K562 (cell line): Measurements from ENCODE around the gene SCAPER. TPM values are rescaled to one million over a fixed set of nuclear protein-coding genes. Genes with fewer than 3 reads are reported as not detected.

ENCODE experiments used
- ATAC-seq: fragments of 200-7000 bp; cut with Tn5 transposase; 3 replicates; pipeline ENCODE4 v1.9.1; 2020; ENCODE audit warnings: moderate library complexity
- BruUV-seq: library from RNA; stranded (reverse); fragments of 400-500 nt; replicated peaks from 2 replicates; lab custom pipeline; 2021; lab: Mats Ljungman, UMichigan
- CTCF ChIA-PET: fragments of 300-600 bp; formaldehyde crosslinking; extraction: SDS; loops from one replicate; lab custom pipeline; 2021; ENCODE audit warnings: low intra/inter-chr PET ratio; lab: Yijun Ruan, JAX
- POLR2A ChIA-PET: fragments of 300-600, 350-650 bp; sonication (Branson Sonifier 250); formaldehyde crosslinking; extraction: SDS; loops from one replicate; lab custom pipeline; 2021; ENCODE audit warnings: antibody characterized with exemption, inconsistent platforms; lab: Yijun Ruan, JAX
- DNase-seq, 4 experiments: peaks; one replicate each; pipeline versions ENCODE4 v3.0.0 to v3.0.0-alpha.2; 2011 to 2018; ENCODE audit warnings: low spot score in 3 of 4, mixed read lengths in 3 of 4; ENCODE audit errors: extremely low read depth in 1 of 4
- FAIRE-seq: peaks from 2 replicates; lab custom pipeline; 2011; peaks lifted over from hg19 to GRCh38; lab: Jason Lieb, UNC
- H2AFZ ChIP-seq: 2 replicates; pipeline ENCODE4 v1.6.0; 2011; ENCODE audit warnings: low read depth, low read length, control low read depth, inconsistent platforms
- H3K27ac ChIP-seq: fragments of 200-600 bp; 3 replicates; pipeline ENCODE4 v1.8.0; 2011; ENCODE audit warnings: low read depth, mild to moderate bottlenecking, control low read depth, inconsistent platforms, low read length, moderate library complexity, mixed read lengths; ENCODE audit errors: extremely low read depth
- H3K27me3 ChIP-seq, 2 experiments: fragments of 300-600 bp in 1 of 2; 2 replicates in 1 of 2; 3 replicates in 1 of 2; pipeline versions ENCODE4 v1.6.0 to v1.8.0; 2011; ENCODE audit warnings: inconsistent platforms in 2 of 2, low read length in 2 of 2, mild to moderate bottlenecking in 1 of 2, mixed read lengths in 1 of 2, moderate library complexity in 1 of 2; ENCODE audit not compliant: control insufficient read depth in 2 of 2, insufficient read depth in 2 of 2
- H3K36me3 ChIP-seq: fragments of 300-600 bp; 3 replicates; pipeline ENCODE4 v1.8.0; 2011; ENCODE audit warnings: mild to moderate bottlenecking, low read length, inconsistent platforms; ENCODE audit not compliant: control insufficient read depth, insufficient read depth
- H3K4me1 ChIP-seq, 2 experiments: fragments of 200-600 bp in 1 of 2; replicated peaks in 1 of 2; 2 replicates in 1 of 2; 3 replicates in 1 of 2; pipeline versions ENCODE4 v1.5.1 to v1.8.0; 2011; ENCODE audit warnings: inconsistent platforms in 2 of 2, low read length in 2 of 2, mild to moderate bottlenecking in 1 of 2, mixed read lengths in 1 of 2, moderate library complexity in 1 of 2; ENCODE audit not compliant: control insufficient read depth in 2 of 2, insufficient read depth in 2 of 2
- H3K4me2 ChIP-seq: 2 replicates; pipeline ENCODE4 v1.6.1; 2011; ENCODE audit warnings: low read length, control low read depth, inconsistent platforms, mixed read lengths; ENCODE audit not compliant: insufficient read depth
- H3K4me3 ChIP-seq: fragments of 200-600 bp; sonication (generic), shearing (Covaris generic); 2 replicates; pipeline ENCODE4 v1.5.1; 2016; ENCODE audit warnings: control low read depth, inconsistent platforms
- H3K79me2 ChIP-seq: fragments of 200-600 bp; 3 replicates; pipeline ENCODE4 v1.8.0; 2011; ENCODE audit warnings: low read length, inconsistent platforms; ENCODE audit not compliant: control insufficient read depth, insufficient read depth
- H3K9ac ChIP-seq, 2 experiments: 2 replicates each; pipeline versions ENCODE4 v1.6.0 to v1.6.1; 2011; ENCODE audit warnings: low read depth in 2 of 2, low read length in 2 of 2, control low read depth in 1 of 2, inconsistent platforms in 1 of 2, mild to moderate bottlenecking in 1 of 2, mixed read lengths in 1 of 2; ENCODE audit not compliant: insufficient read depth in 1 of 2
- H3K9me1 ChIP-seq: one replicate; pipeline ENCODE4 v1.6.0; 2011; ENCODE audit warnings: inconsistent platforms, mild to moderate bottlenecking, low read length, moderate library complexity; ENCODE audit not compliant: control insufficient read depth, insufficient read depth
- H3K9me3 ChIP-seq: replicated peaks from 2 replicates; pipeline ENCODE4 v1.5.1; 2011; ENCODE audit warnings: low read depth, low read length, inconsistent platforms; ENCODE audit not compliant: control insufficient read depth, insufficient read depth
- H4K20me1 ChIP-seq: replicated peaks from 2 replicates; pipeline ENCODE4 v1.6.1; 2011; ENCODE audit warnings: low read length, inconsistent platforms, mixed read lengths; ENCODE audit not compliant: control insufficient read depth, insufficient read depth
- NONO ChIP-seq, 2 experiments: fragments of 200-400 bp in 1 of 2; fragments of 450-650 bp in 1 of 2; formaldehyde crosslinking in 1 of 2; IDR thresholded peaks; 2 replicates each; pipeline ENCODE4 v1.6.1; 2017; ENCODE audit warnings: low read depth in 2 of 2, mild to moderate bottlenecking in 2 of 2, moderate library complexity in 2 of 2, low read length in 1 of 2
- RB1 ChIP-seq: fragments of 450-650 bp; IDR thresholded peaks from 2 replicates; pipeline ENCODE4 v1.6.1; 2017; ENCODE audit warnings: low read depth, mild to moderate bottlenecking
- RCOR1 ChIP-seq, 2 experiments: IDR thresholded peaks; 2 replicates each; pipeline ENCODE4 v1.6.1; 2012; ENCODE audit warnings: low read depth in 2 of 2, low read length in 2 of 2, borderline replicate concordance in 1 of 2, improper control_type of control experiment in 1 of 2
- SNRNP70 ChIP-seq: fragments of 200-400 bp; formaldehyde crosslinking; optimal IDR thresholded peaks from 2 replicates; pipeline ENCODE3; 2017; ENCODE audit warnings: low read depth, low read length
- SPI1 ChIP-seq: IDR thresholded peaks from 2 replicates; pipeline ENCODE4 v1.6.1; 2011; ENCODE audit warnings: low read depth, low read length, control low read depth, borderline replicate concordance
- ZC3H4 ChIP-seq: sonication (generic); formaldehyde crosslinking; IDR thresholded peaks from 2 replicates; pipeline ENCODE4 v1.9.0; 2021; ENCODE audit warnings: missing genetic modification reagents, borderline replicate concordance
- ZNF696 ChIP-seq: fragments of 250-450 bp; sonication (Bioruptor Pico); conservative IDR thresholded peaks from 2 replicates; pipeline ENCODE4 v1.4.0; 2020; ENCODE audit warnings: mild to moderate bottlenecking, moderate library complexity
- ZNF780A ChIP-seq: fragments of 250-450 bp; sonication (Bioruptor Pico); IDR thresholded peaks from 2 replicates; pipeline ENCODE4 v1.5.0; 2021; ENCODE audit warnings: mild to moderate bottlenecking
- WGBS: fragments of 100-300 bp; shearing (Covaris generic); methylation state at CpG from one replicate; pipeline ENCODE4 v1.1.6; 2016; ENCODE audit warnings: low coverage, mixed read lengths; ENCODE audit not compliant: insufficient coverage; ENCODE audit errors: missing lambda C conversion rate; 5-methylcytosine and 5-hydroxymethylcytosine counted together
- in situ Hi-C: fragments of 300-500 bp; cut with MboI; formaldehyde crosslinking; loops from 4 replicates; pipeline ENCODE4 v1.15.0; 2018; ENCODE audit warnings: inconsistent platforms, mixed read lengths
- intact Hi-C: fragments of 100-400 bp; cut with micrococcal nuclease; formaldehyde crosslinking; loops from 2 replicates; pipeline ENCODE4 v1.14.2; 2022
- polyA plus RNA-seq, 8 experiments: library from polyadenylated mRNA; depleted of rRNA in 4 of 8; stranded (reverse) in 5 of 8; unstranded in 3 of 8; fragments of >200 nt; fragmentation: Nextera tagmentation in 2 of 8; fragmentation: Illumina TruSeq in 1 of 8; extraction: Ambion mirVana in 2 of 8; extraction: Trizol in 1 of 8; gene quantifications; 2 replicates each; pipeline versions ENCODE4 v1.2.1 to v1.2.3, GENCODE V29; 2011 to 2014; ENCODE audit warnings: inconsistent platforms in 1 of 8, missing spikeins in 1 of 8
- total RNA-seq, 7 experiments: library from RNA; depleted of rRNA in 6 of 7; stranded (reverse); fragments of >200 nt in 6 of 7; fragmentation: Illumina TruSeq in 2 of 7; extraction: Trizol in 2 of 7; gene quantifications; 2 replicates each; pipeline versions ENCODE4 v1.2.1 to v1.2.3, GENCODE V29; 2011 to 2021; ENCODE audit warnings: low replicate concordance in 1 of 7

Gene SCAPER
- total and polyA plus RNA-seq, 9 of the 15 experiments (the other 6 are each of a cell fraction or from before 2014, with no cell fraction given) = 1.3 to 5.7 (median 3.2) TPM

- H4K20me1 ChIP-seq = no peaks in the 10 kb centered on the region
- in situ Hi-C loops = no loop called here
- FAIRE-seq = no peak
- no peak overlapping the region for H3K9ac ChIP-seq
- H2AFZ ChIP-seq = no peak overlapping the region
- intact Hi-C loops = no loop called here
- no peaks in the 10 kb centered on the region for H3K27me3 ChIP-seq
- no peaks in the 10 kb centered on the region for H3K79me2 ChIP-seq
- H3K4me1 ChIP-seq = no peaks in the 10 kb centered on the region
- H3K4me2 ChIP-seq = no peak overlapping the region
- CTCF ChIA-PET = interaction anchor here (0.5 kb wide), 1 partner anchor 518 kb away, joined by 3 read pairs; no protein-coding TSS in a partner anchor
- 20% methylated on average over 4 of the region's 4 CpGs for WGBS
- DNase-seq = no peak
- TF ChIP-seq SPI1 (no peak), ZNF780A (no peak), ZC3H4 (CRISPR knock-in tag) (no peak), RCOR1 (IDR thresholded peaks at IDR 0.05; ENCODE audit: borderline replicate concordance in 1 of 2, low read depth in 2 of 2, low read length in 2 of 2) (no peak), RB1 (no peak), SNRNP70 (no peak), ZNF696 (no peak), NONO (IDR thresholded peaks at IDR 0.05; ENCODE audit: low read depth in 2 of 2, low read length in 1 of 2) (no peak)
- no peaks in the 10 kb centered on the region for H3K36me3 ChIP-seq
- H3K9me3 ChIP-seq = no peaks in the 10 kb centered on the region
- ATAC-seq = no peak
- H3K27ac ChIP-seq = no peak overlapping the region
- BruUV-seq = no TSS peak
- no peak overlapping the region for H3K4me3 ChIP-seq
- H3K9me1 ChIP-seq = no peaks in the 10 kb centered on the region
- POLR2A ChIA-PET = no interaction called here
Observed at GRCh38 chr15:76823890-76824289, 81.2 kb downstream of the SCAPER start.
